CD4-positive, alpha-beta T cell treated with Interleukin-15 for 4 hours (primary cell): ENCODE results near the gene SLC26A2.
"Not testable (repeated sequence)": the region's sequence is repeated elsewhere in the genome, so short reads cannot be mapped to it uniquely, and the experiment has no call there.

Source experiments
- DNase-seq: peaks from one replicate; pipeline ENCODE4 v3.0.0-alpha.2; 2020; ENCODE audit warnings: low spot score

The SLC26A2 gene

GRCh38 chr5:150001660-150002486 is 41.3 kb downstream of the SLC26A2 start:
- peak; percentile 68 for DNase-seq

GRCh38 chr5:150006318-150006717 is 45.8 kb downstream of the SLC26A2 start:
- DNase-seq = no peak

- no peak for DNase-seq
Measured at GRCh38 chr5:150007050-150007449, 46.5 kb downstream of the SLC26A2 start.

- DNase-seq = no peak
Measured at GRCh38 chr5:150009671-150010387, 49.3 kb downstream of the SLC26A2 start.

GRCh38 chr5:150013931-150014330 is 53.4 kb downstream of the SLC26A2 start:
- no peak for DNase-seq

- DNase-seq = no peak
Measured at GRCh38 chr5:150014456-150014855, 53.9 kb downstream of the SLC26A2 start.

GRCh38 chr5:150015415-150015814 is 54.9 kb downstream of the SLC26A2 start:
- DNase-seq = no peak

GRCh38 chr5:150016537-150016936 is 56.0 kb downstream of the SLC26A2 start:
- no peak for DNase-seq

- no peak for DNase-seq
Measured at GRCh38 chr5:150017226-150018005, 56.9 kb downstream of the SLC26A2 start.

GRCh38 chr5:150020249-150020648 is 59.7 kb downstream of the SLC26A2 start:
- DNase-seq = no peak

GRCh38 chr5:150021491-150022157 is 61.1 kb downstream of the SLC26A2 start:
- no peak for DNase-seq

- DNase-seq = no peak
Measured at GRCh38 chr5:150022158-150022531, 61.6 kb downstream of the SLC26A2 start.

- DNase-seq = no peak
Measured at GRCh38 chr5:150022681-150023080, 62.1 kb downstream of the SLC26A2 start.

GRCh38 chr5:150023136-150023535 is 62.6 kb downstream of the SLC26A2 start:
- DNase-seq = no peak

- no peak for DNase-seq
Measured at GRCh38 chr5:150024346-150024984, 63.9 kb downstream of the SLC26A2 start.

GRCh38 chr5:150026682-150027172 is 66.2 kb downstream of the SLC26A2 start:
- DNase-seq = no peak

- DNase-seq = not testable (repeated sequence)
Measured at GRCh38 chr5:150028047-150028446, 67.5 kb downstream of the SLC26A2 start.

GRCh38 chr5:150033334-150033733 is 72.8 kb downstream of the SLC26A2 start:
- no peak for DNase-seq

- DNase-seq = no peak
Measured at GRCh38 chr5:150034662-150035061, 74.1 kb downstream of the SLC26A2 start.

- no peak for DNase-seq
Measured at GRCh38 chr5:150035139-150035895, 74.8 kb downstream of the SLC26A2 start.

- no peak for DNase-seq
Measured at GRCh38 chr5:150036513-150036912, 76.0 kb downstream of the SLC26A2 start.
